Endothelial cell of umbilical vein (primary cell): ENCODE results near the gene NPC1L1. TPM values are rescaled to one million over a fixed set of nuclear protein-coding genes. Genes with fewer than 3 reads are reported as not detected.

ENCODE experiments used
- BruUV-seq: library from RNA; stranded (reverse); fragments of 400-500 nt; replicated peaks from 2 replicates; lab custom pipeline; 2021; lab: Mats Ljungman, UMichigan
- CTCF ChIA-PET: fragments of 300-600, 350-600 bp; sonication (Branson Sonifier 250); formaldehyde crosslinking; loops from one replicate; lab custom pipeline; 2021; ENCODE audit warnings: antibody characterized with exemption, inconsistent platforms; lab: Charles Lee
- POLR2A ChIA-PET: fragments of 300-600, 350-600 bp; sonication (Branson Sonifier 250); formaldehyde crosslinking; loops from one replicate; lab custom pipeline; 2021; ENCODE audit warnings: antibody characterized with exemption, inconsistent platforms; lab: Charles Lee
- DNase-seq: peaks from one replicate; pipeline ENCODE4 v3.0.0-alpha.2; 2011; ENCODE audit warnings: low read depth, low spot score
- FAIRE-seq: peaks from 2 replicates; lab custom pipeline; 2011; peaks lifted over from hg19 to GRCh38; lab: Jason Lieb, UNC
- H2AFZ ChIP-seq: 2 replicates; pipeline ENCODE4 v1.6.0; 2012; ENCODE audit warnings: low read depth, low read length, control low read depth, inconsistent platforms
- H3K27ac ChIP-seq: 2 replicates; pipeline ENCODE4 v1.5.1; 2011; ENCODE audit warnings: low read depth, mild to moderate bottlenecking, control low read depth, low read length, moderate library complexity; ENCODE audit not compliant: insufficient read depth
- H3K27me3 ChIP-seq, 2 experiments: 2 replicates each; pipeline versions ENCODE4 v1.6.0 to v1.6.1; 2011; ENCODE audit warnings: low read length in 2 of 2, mixed read lengths in 1 of 2; ENCODE audit not compliant: control insufficient read depth in 2 of 2, insufficient read depth in 2 of 2
- H3K36me3 ChIP-seq, 2 experiments: 2 replicates in 1 of 2; 3 replicates in 1 of 2; pipeline ENCODE4 v1.5.1; 2011; ENCODE audit warnings: low read length in 2 of 2, mild to moderate bottlenecking in 1 of 2, moderate library complexity in 1 of 2; ENCODE audit not compliant: control insufficient read depth in 2 of 2, insufficient read depth in 2 of 2; ENCODE audit errors: extremely low read depth in 1 of 2
- H3K4me1 ChIP-seq: 3 replicates; pipeline ENCODE4 v1.5.1; 2011; ENCODE audit warnings: mild to moderate bottlenecking, low read length; ENCODE audit not compliant: control insufficient read depth, insufficient read depth; ENCODE audit errors: extremely low read depth
- H3K4me2 ChIP-seq: 2 replicates; pipeline ENCODE4 v1.6.1; 2011; ENCODE audit warnings: low read length, control low read depth, mixed read lengths; ENCODE audit not compliant: insufficient read depth
- H3K4me3 ChIP-seq, 3 experiments: fragments of 200-600 bp in 1 of 3; sonication (generic), shearing (Covaris generic) in 1 of 3; replicated peaks in 1 of 3; 2 replicates each; pipeline ENCODE4 v1.5.1; 2011 to 2016; ENCODE audit warnings: control low read depth in 3 of 3, low read length in 3 of 3, mild to moderate bottlenecking in 2 of 3, inconsistent platforms in 1 of 3, low read depth in 1 of 3, moderate library complexity in 1 of 3; ENCODE audit not compliant: insufficient read depth in 1 of 3
- H3K79me2 ChIP-seq: 2 replicates; pipeline ENCODE4 v1.6.0; 2012; ENCODE audit warnings: low read length, inconsistent platforms; ENCODE audit not compliant: control insufficient read depth, insufficient read depth
- H3K9ac ChIP-seq: replicated peaks from 2 replicates; pipeline ENCODE3; 2011; ENCODE audit warnings: low read length, control low read depth; ENCODE audit not compliant: insufficient read depth; ENCODE audit errors: extremely low read depth
- H3K9me1 ChIP-seq: replicated peaks from 3 replicates; pipeline ENCODE4 v1.6.0; 2011; ENCODE audit warnings: mild to moderate bottlenecking, low read length; ENCODE audit not compliant: control insufficient read depth, insufficient read depth; ENCODE audit errors: extremely low read depth
- H3K9me3 ChIP-seq: replicated peaks from 2 replicates; pipeline ENCODE4 v1.5.1; 2012; ENCODE audit warnings: low read length, inconsistent platforms; ENCODE audit not compliant: control insufficient read depth, insufficient read depth
- H4K20me1 ChIP-seq: replicated peaks from 2 replicates; pipeline ENCODE3; 2011; ENCODE audit warnings: mild to moderate bottlenecking, low read length; ENCODE audit not compliant: control insufficient read depth, insufficient read depth; ENCODE audit errors: extremely low read depth
- CTCF ChIP-seq, 2 donors: IDR thresholded peaks; 1 replicate in 1 of 2; 2 replicates in 1 of 2; pipeline ENCODE4 v1.5.1; 2011; ENCODE audit warnings: low read length in 2 of 2, mild to moderate bottlenecking in 2 of 2, moderate library complexity in 2 of 2, control low read depth in 1 of 2, inconsistent platforms in 1 of 2, low read depth in 1 of 2; ENCODE audit not compliant: insufficient read depth in 1 of 2; ENCODE audit errors: extremely low read depth in 1 of 2
- EZH2 ChIP-seq: IDR thresholded peaks from 2 replicates; pipeline ENCODE4 v1.6.1; 2012; ENCODE audit warnings: borderline replicate concordance, low read depth, mild to moderate bottlenecking, moderate library complexity, low read length, inconsistent platforms; ENCODE audit not compliant: severe bottlenecking
- FOS ChIP-seq: IDR thresholded peaks from 2 replicates; pipeline ENCODE4 v1.6.1; 2011; ENCODE audit warnings: mild to moderate bottlenecking, low read length, moderate library complexity, borderline replicate concordance; ENCODE audit not compliant: insufficient read depth
- MAX ChIP-seq: IDR thresholded peaks from 2 replicates; pipeline ENCODE4 v1.6.1; 2011; ENCODE audit not compliant: insufficient read depth, insufficient read length
- MYC ChIP-seq: IDR thresholded peaks from one replicate; pipeline ENCODE4 v1.6.1; 2011; ENCODE audit warnings: mild to moderate bottlenecking, low read depth, low read length
- POLR2A ChIP-seq: IDR thresholded peaks from 2 replicates; pipeline ENCODE4 v1.6.1; 2012; ENCODE audit warnings: low read depth, mild to moderate bottlenecking, control low read depth, low read length
- POLR2AphosphoS5 ChIP-seq: IDR thresholded peaks from 2 replicates; pipeline ENCODE4 v1.6.1; 2012; ENCODE audit warnings: low read depth, mild to moderate bottlenecking, control low read depth, low read length, moderate library complexity; ENCODE audit not compliant: insufficient read depth
- dilution Hi-C: fragments of 300-500 bp; cut with MboI; formaldehyde crosslinking; loops from one replicate; pipeline ENCODE4 v1.15.0; 2019; ENCODE audit warnings: low sequenced_read_pairs; ENCODE audit not compliant: extremely low pct_ligation_motif_present
- intact Hi-C: fragments of 100-400 bp; cut with micrococcal nuclease; formaldehyde crosslinking; loops from one replicate; pipeline ENCODE4 v1.10.0; 2022
- polyA plus RNA-seq, 4 experiments: library from polyadenylated mRNA; depleted of rRNA in 3 of 4; stranded (reverse) in 3 of 4; unstranded in 1 of 4; fragments of >200 nt; gene quantifications; 2 replicates each; pipeline versions ENCODE4 v1.2.1 to v1.2.3, GENCODE V29; 2011 to 2012; ENCODE audit warnings: missing spikeins in 1 of 4
- total RNA-seq: library from RNA; stranded (reverse); gene quantifications from 2 replicates; pipeline ENCODE4 v1.2.3, GENCODE V29; 2021

Gene NPC1L1
- total and polyA plus RNA-seq, 2 donors (not counting 3 experiments of a cell fraction or from before 2014, with no cell fraction given) = not detected

GRCh38 chr7:44470135-44470479 is 71.0 kb downstream of the NPC1L1 start:
- intact Hi-C loops (no loop called here), dilution Hi-C loops (no loop called here)
- H3K27ac ChIP-seq = no peak overlapping the region
- ChIA-PET POLR2A (no interaction called here), CTCF (interaction anchor here (1.1 to 2.4 kb wide), 3 partner anchors 10 to 121 kb away, joined by 3 to 10 read pairs (median 3); no protein-coding TSS in a partner anchor)
- TF ChIP-seq EZH2 = no peak
- TF ChIP-seq POLR2AphosphoS5 = no peak
- TF ChIP-seq FOS = no peak
- TF ChIP-seq POLR2A = no peak
- no peak for TF ChIP-seq CTCF (IDR thresholded peaks at IDR 0.05; ENCODE audit: extremely low read depth in 1 of 2, insufficient read depth in 1 of 2, low read depth in 1 of 2, low read length in 2 of 2)
- no peak for TF ChIP-seq MYC
- no peak for TF ChIP-seq MAX
- no peaks in the 10 kb centered on the region for H3K9me3 ChIP-seq
- H3K36me3 ChIP-seq = no peaks in the 10 kb centered on the region
- DNase-seq (no peak), FAIRE-seq (no peak)
- BruUV-seq = no TSS peak
- no peaks in the 10 kb centered on the region for H4K20me1 ChIP-seq
- no peak overlapping the region for H3K4me3 ChIP-seq
- H3K9ac ChIP-seq = no peak overlapping the region
- peaks cover 58% of the 10 kb centered on the region for H3K79me2 ChIP-seq
- H3K4me1 ChIP-seq = peaks cover 42% of the 10 kb centered on the region
- H3K4me2 ChIP-seq = no peak overlapping the region
- H2AFZ ChIP-seq = no peak overlapping the region
- H3K9me1 ChIP-seq = no peaks in the 10 kb centered on the region
- no peaks in the 10 kb centered on the region for H3K27me3 ChIP-seq
